K562 (cell line): ENCODE data around the gene IL1RAPL2. TPM values are rescaled to one million over a fixed set of nuclear protein-coding genes. Genes with fewer than 3 reads are reported as not detected.

Experiments used
- ATAC-seq: fragments of 200-7000 bp; cut with Tn5 transposase; 3 replicates; pipeline ENCODE4 v1.9.1; 2020; ENCODE audit warnings: moderate library complexity
- BruUV-seq: library from RNA; stranded (reverse); fragments of 400-500 nt; replicated peaks from 2 replicates; lab custom pipeline; 2021; lab: Mats Ljungman, UMichigan
- CTCF ChIA-PET: fragments of 300-600 bp; formaldehyde crosslinking; extraction: SDS; loops from one replicate; lab custom pipeline; 2021; ENCODE audit warnings: low intra/inter-chr PET ratio; lab: Yijun Ruan, JAX
- POLR2A ChIA-PET: fragments of 300-600, 350-650 bp; sonication (Branson Sonifier 250); formaldehyde crosslinking; extraction: SDS; loops from one replicate; lab custom pipeline; 2021; ENCODE audit warnings: antibody characterized with exemption, inconsistent platforms; lab: Yijun Ruan, JAX
- DNase-seq, 4 experiments: peaks; one replicate each; pipeline versions ENCODE4 v3.0.0 to v3.0.0-alpha.2; 2011 to 2018; ENCODE audit warnings: low spot score in 3 of 4, mixed read lengths in 3 of 4; ENCODE audit errors: extremely low read depth in 1 of 4
- FAIRE-seq: peaks from 2 replicates; lab custom pipeline; 2011; peaks lifted over from hg19 to GRCh38; lab: Jason Lieb, UNC
- H2AFZ ChIP-seq: 2 replicates; pipeline ENCODE4 v1.6.0; 2011; ENCODE audit warnings: low read depth, low read length, control low read depth, inconsistent platforms
- H3K27ac ChIP-seq: fragments of 200-600 bp; 3 replicates; pipeline ENCODE4 v1.8.0; 2011; ENCODE audit warnings: low read depth, mild to moderate bottlenecking, control low read depth, inconsistent platforms, low read length, moderate library complexity, mixed read lengths; ENCODE audit errors: extremely low read depth
- H3K27me3 ChIP-seq, 2 experiments: fragments of 300-600 bp in 1 of 2; 2 replicates in 1 of 2; 3 replicates in 1 of 2; pipeline versions ENCODE4 v1.6.0 to v1.8.0; 2011; ENCODE audit warnings: inconsistent platforms in 2 of 2, low read length in 2 of 2, mild to moderate bottlenecking in 1 of 2, mixed read lengths in 1 of 2, moderate library complexity in 1 of 2; ENCODE audit not compliant: control insufficient read depth in 2 of 2, insufficient read depth in 2 of 2
- H3K36me3 ChIP-seq: fragments of 300-600 bp; 3 replicates; pipeline ENCODE4 v1.8.0; 2011; ENCODE audit warnings: mild to moderate bottlenecking, low read length, inconsistent platforms; ENCODE audit not compliant: control insufficient read depth, insufficient read depth
- H3K4me1 ChIP-seq, 2 experiments: fragments of 200-600 bp in 1 of 2; replicated peaks in 1 of 2; 2 replicates in 1 of 2; 3 replicates in 1 of 2; pipeline versions ENCODE4 v1.5.1 to v1.8.0; 2011; ENCODE audit warnings: inconsistent platforms in 2 of 2, low read length in 2 of 2, mild to moderate bottlenecking in 1 of 2, mixed read lengths in 1 of 2, moderate library complexity in 1 of 2; ENCODE audit not compliant: control insufficient read depth in 2 of 2, insufficient read depth in 2 of 2
- H3K4me2 ChIP-seq: 2 replicates; pipeline ENCODE4 v1.6.1; 2011; ENCODE audit warnings: low read length, control low read depth, inconsistent platforms, mixed read lengths; ENCODE audit not compliant: insufficient read depth
- H3K4me3 ChIP-seq: fragments of 200-600 bp; sonication (generic), shearing (Covaris generic); 2 replicates; pipeline ENCODE4 v1.5.1; 2016; ENCODE audit warnings: control low read depth, inconsistent platforms
- H3K79me2 ChIP-seq: fragments of 200-600 bp; 3 replicates; pipeline ENCODE4 v1.8.0; 2011; ENCODE audit warnings: low read length, inconsistent platforms; ENCODE audit not compliant: control insufficient read depth, insufficient read depth
- H3K9ac ChIP-seq, 2 experiments: 2 replicates each; pipeline versions ENCODE4 v1.6.0 to v1.6.1; 2011; ENCODE audit warnings: low read depth in 2 of 2, low read length in 2 of 2, control low read depth in 1 of 2, inconsistent platforms in 1 of 2, mild to moderate bottlenecking in 1 of 2, mixed read lengths in 1 of 2; ENCODE audit not compliant: insufficient read depth in 1 of 2
- H3K9me1 ChIP-seq: one replicate; pipeline ENCODE4 v1.6.0; 2011; ENCODE audit warnings: inconsistent platforms, mild to moderate bottlenecking, low read length, moderate library complexity; ENCODE audit not compliant: control insufficient read depth, insufficient read depth
- H3K9me3 ChIP-seq: replicated peaks from 2 replicates; pipeline ENCODE4 v1.5.1; 2011; ENCODE audit warnings: low read depth, low read length, inconsistent platforms; ENCODE audit not compliant: control insufficient read depth, insufficient read depth
- H4K20me1 ChIP-seq: replicated peaks from 2 replicates; pipeline ENCODE4 v1.6.1; 2011; ENCODE audit warnings: low read length, inconsistent platforms, mixed read lengths; ENCODE audit not compliant: control insufficient read depth, insufficient read depth
- ATF1 ChIP-seq, 2 experiments: fragments of 450-650 bp in 1 of 2; IDR thresholded peaks; 2 replicates each; pipeline ENCODE4 v1.6.1; 2016; ENCODE audit warnings: missing compliant biosample characterization in 1 of 2, missing genetic modification characterization in 1 of 2
- BACH1 ChIP-seq: fragments of 200-800 bp; sonication (Bioruptor generic); IDR thresholded peaks from 2 replicates; pipeline ENCODE4 v1.6.1; 2016; ENCODE audit warnings: missing genetic modification characterization, missing compliant biosample characterization
- BCL6 ChIP-seq: fragments of 250-450 bp; sonication (Bioruptor Pico); IDR thresholded peaks from 2 replicates; pipeline ENCODE4 v1.4.0; 2020
- BRF1 ChIP-seq: IDR thresholded peaks from 3 replicates; pipeline ENCODE4 v1.6.1; 2011; ENCODE audit warnings: borderline replicate concordance, mild to moderate bottlenecking; ENCODE audit not compliant: insufficient read length; ENCODE audit errors: extremely low read depth
- GABPB1 ChIP-seq: sonication (generic); formaldehyde crosslinking; IDR thresholded peaks from 2 replicates; pipeline ENCODE4 v1.8.0; 2022; ENCODE audit warnings: mild to moderate bottlenecking, missing genetic modification reagents
- MLLT1 ChIP-seq, 2 experiments: fragments of 450-650 bp; IDR thresholded peaks; 2 replicates each; pipeline ENCODE4 v1.6.1; 2016
- NONO ChIP-seq, 2 experiments: fragments of 200-400 bp in 1 of 2; fragments of 450-650 bp in 1 of 2; formaldehyde crosslinking in 1 of 2; IDR thresholded peaks; 2 replicates each; pipeline ENCODE4 v1.6.1; 2017; ENCODE audit warnings: low read depth in 2 of 2, mild to moderate bottlenecking in 2 of 2, moderate library complexity in 2 of 2, low read length in 1 of 2
- PHF8 ChIP-seq: fragments of 200-600 bp; sonication (generic); IDR thresholded peaks from 2 replicates; pipeline ENCODE4 v1.6.1; 2012; ENCODE audit warnings: mixed run types, mild to moderate bottlenecking, inconsistent platforms, low read length, moderate library complexity, borderline replicate concordance
- RBM17 ChIP-seq: fragments of 200-400 bp; formaldehyde crosslinking; IDR thresholded peaks from 2 replicates; pipeline ENCODE4 v1.6.1; 2017; ENCODE audit warnings: low read depth, mild to moderate bottlenecking, low read length, borderline replicate concordance
- SMC3 ChIP-seq: conservative IDR thresholded peaks from 2 replicates; pipeline ENCODE4 v1.6.1; 2011; ENCODE audit warnings: low read depth, low read length, improper control_type of control experiment; ENCODE audit not compliant: insufficient read depth
- SRSF3 ChIP-seq: fragments of 200-400 bp; formaldehyde crosslinking; IDR thresholded peaks from 2 replicates; pipeline ENCODE4 v1.6.1; 2016; ENCODE audit warnings: mild to moderate bottlenecking, low read length, moderate library complexity; ENCODE audit not compliant: insufficient read depth
- TEAD2 ChIP-seq: fragments of 450-650 bp; IDR thresholded peaks from 2 replicates; pipeline ENCODE4 v1.6.1; 2016; ENCODE audit warnings: missing genetic modification characterization, control low read depth, missing compliant biosample characterization
- ZNF224 ChIP-seq: sonication (generic); formaldehyde crosslinking; IDR thresholded peaks from 2 replicates; pipeline ENCODE4 v1.8.0; 2022; ENCODE audit warnings: mild to moderate bottlenecking, missing genetic modification reagents
- ZNF23 ChIP-seq: fragments of 250-450 bp; sonication (Bioruptor Pico); IDR thresholded peaks from 2 replicates; pipeline ENCODE4 v1.4.0; 2020; ENCODE audit warnings: mild to moderate bottlenecking
- ZNF263 ChIP-seq: sonication (generic); formaldehyde crosslinking; IDR thresholded peaks from 2 replicates; pipeline ENCODE4 v1.8.0; 2022; ENCODE audit warnings: mild to moderate bottlenecking, missing genetic modification reagents, borderline replicate concordance
- ZNF445 ChIP-seq: fragments of 250-450 bp; sonication (Bioruptor Pico); IDR thresholded peaks from 2 replicates; pipeline ENCODE4 v1.4.0; 2020; ENCODE audit warnings: low read depth, mild to moderate bottlenecking, moderate library complexity
- ZNF561 ChIP-seq: fragments of 450-650 bp; formaldehyde crosslinking; conservative IDR thresholded peaks from 2 replicates; pipeline ENCODE4 v1.4.0; 2020; ENCODE audit warnings: mild to moderate bottlenecking, moderate library complexity
- ZNF696 ChIP-seq: fragments of 250-450 bp; sonication (Bioruptor Pico); conservative IDR thresholded peaks from 2 replicates; pipeline ENCODE4 v1.4.0; 2020; ENCODE audit warnings: mild to moderate bottlenecking, moderate library complexity
- ZNF707 ChIP-seq: fragments of 250-450 bp; sonication (Bioruptor Pico); conservative IDR thresholded peaks from 2 replicates; pipeline ENCODE4 v1.8.0; 2022; ENCODE audit warnings: inconsistent platforms, mild to moderate bottlenecking, moderate library complexity
- WGBS: fragments of 100-300 bp; shearing (Covaris generic); methylation state at CpG from one replicate; pipeline ENCODE4 v1.1.6; 2016; ENCODE audit warnings: low coverage, mixed read lengths; ENCODE audit not compliant: insufficient coverage; ENCODE audit errors: missing lambda C conversion rate; 5-methylcytosine and 5-hydroxymethylcytosine counted together
- in situ Hi-C: fragments of 300-500 bp; cut with MboI; formaldehyde crosslinking; loops from 4 replicates; pipeline ENCODE4 v1.15.0; 2018; ENCODE audit warnings: inconsistent platforms, mixed read lengths
- intact Hi-C: fragments of 100-400 bp; cut with micrococcal nuclease; formaldehyde crosslinking; loops from 2 replicates; pipeline ENCODE4 v1.14.2; 2022
- polyA plus RNA-seq, 8 experiments: library from polyadenylated mRNA; depleted of rRNA in 4 of 8; stranded (reverse) in 5 of 8; unstranded in 3 of 8; fragments of >200 nt; fragmentation: Nextera tagmentation in 2 of 8; fragmentation: Illumina TruSeq in 1 of 8; extraction: Ambion mirVana in 2 of 8; extraction: Trizol in 1 of 8; gene quantifications; 2 replicates each; pipeline versions ENCODE4 v1.2.1 to v1.2.3, GENCODE V29; 2011 to 2014; ENCODE audit warnings: inconsistent platforms in 1 of 8, missing spikeins in 1 of 8
- total RNA-seq, 7 experiments: library from RNA; depleted of rRNA in 6 of 7; stranded (reverse); fragments of >200 nt in 6 of 7; fragmentation: Illumina TruSeq in 2 of 7; extraction: Trizol in 2 of 7; gene quantifications; 2 replicates each; pipeline versions ENCODE4 v1.2.1 to v1.2.3, GENCODE V29; 2011 to 2021; ENCODE audit warnings: low replicate concordance in 1 of 7

The IL1RAPL2 gene
- total and polyA plus RNA-seq, 9 of the 15 experiments (the other 6 are each of a cell fraction or from before 2014, with no cell fraction given), result not detected

GRCh38 chrX:105648732-105649131 lies 1082.7 kb downstream of the IL1RAPL2 start:
- no peak for DNase-seq
- no TSS peak for BruUV-seq
- POLR2A ChIA-PET, result no interaction called here
- Histone ChIP-seq H3K9me1 (no peaks in the 10 kb centered on the region), H3K9me3 (no peaks in the 10 kb centered on the region), H3K79me2 (no peaks in the 10 kb centered on the region), H3K27me3 (no peaks in the 10 kb centered on the region), H3K4me1 (no peaks in the 10 kb centered on the region), H3K4me3 (no peak overlapping the region), H3K36me3 (no peaks in the 10 kb centered on the region)
- CTCF ChIA-PET, result no interaction called here
- no peak for FAIRE-seq
- in situ Hi-C loops, result no loop called here
- TF ChIP-seq ZNF561 (CRISPR knock-in tag), result no peak
- no peak for TF ChIP-seq TEAD2
- TF ChIP-seq ZNF23 (CRISPR knock-in tag), result no peak
- no peak for TF ChIP-seq ATF1 (CRISPR knock-in tag; IDR thresholded peaks at IDR 0.05)
- TF ChIP-seq ATF1 (tag; IDR thresholded peaks at IDR 0.05), result no peak
- TF ChIP-seq MLLT1 (IDR thresholded peaks at IDR 0.05), result no peak
- TF ChIP-seq BACH1 (tag), result no peak
- no peak for TF ChIP-seq NONO (IDR thresholded peaks at IDR 0.05; ENCODE audit: low read depth in 2 of 2, low read length in 1 of 2)
- no peak for TF ChIP-seq ZNF445
- TF ChIP-seq GABPB1 (CRISPR knock-in tag), result no peak
- TF ChIP-seq RBM17, result no peak
- TF ChIP-seq SRSF3, result no peak
- TF ChIP-seq ZNF696 (CRISPR knock-in tag), result no peak
- TF ChIP-seq PHF8, result no peak
- TF ChIP-seq BCL6, result no peak
- no peak for TF ChIP-seq BRF1
- no peak for TF ChIP-seq SMC3
- no peak for TF ChIP-seq ZNF263 (CRISPR knock-in tag)
- no peak for TF ChIP-seq ZNF707 (CRISPR knock-in tag)
- TF ChIP-seq ZNF224, result no peak
- TF ChIP-seq, all 486 proteins: peak for 0
- ATAC-seq, result no peak
- H2AFZ ChIP-seq, result no peak overlapping the region
- H3K9ac ChIP-seq, result no peak overlapping the region
- no peaks in the 10 kb centered on the region for H4K20me1 ChIP-seq
- intact Hi-C loops, result no loop called here
- no peak overlapping the region for H3K4me2 ChIP-seq
- WGBS, result 0% methylated on average over 1 of the region's 1 CpG
- no peak overlapping the region for H3K27ac ChIP-seq
